ENCODE data around the gene COPZ1.

GRCh38 chr12:54377007-54377406, 52.1 kb downstream of the COPZ1 start:
- no peak for TF ChIP-seq FOSL1 (tag; conservative IDR thresholded peaks at IDR 0.05)
- no peak for TF ChIP-seq TAF1 (IDR thresholded peaks at IDR 0.05; ENCODE audit: control insufficient read depth, extremely low read depth, insufficient read depth, low read length, severe bottlenecking)
- no peak for TF ChIP-seq EP300 (IDR thresholded peaks at IDR 0.05; ENCODE audit: low read length)
- TF ChIP-seq RAD21 (CRISPR knock-in tag; conservative IDR thresholded peaks at IDR 0.05 in 1 of 2, IDR thresholded peaks at IDR 0.05 in 1 of 2): no peak
